NCI-H128 (cell line): ENCODE measurements around the gene RAB12.

Experiments
- DNase-seq: peaks from one replicate; lab custom pipeline; 2025; ENCODE audit not compliant: unreplicated experiment; lab: John Stamatoyannopoulos, UW

Gene RAB12

GRCh38 chr18:8681196-8681595, 72.0 kb downstream of the RAB12 start:
- DNase-seq = no peak

DNA sequence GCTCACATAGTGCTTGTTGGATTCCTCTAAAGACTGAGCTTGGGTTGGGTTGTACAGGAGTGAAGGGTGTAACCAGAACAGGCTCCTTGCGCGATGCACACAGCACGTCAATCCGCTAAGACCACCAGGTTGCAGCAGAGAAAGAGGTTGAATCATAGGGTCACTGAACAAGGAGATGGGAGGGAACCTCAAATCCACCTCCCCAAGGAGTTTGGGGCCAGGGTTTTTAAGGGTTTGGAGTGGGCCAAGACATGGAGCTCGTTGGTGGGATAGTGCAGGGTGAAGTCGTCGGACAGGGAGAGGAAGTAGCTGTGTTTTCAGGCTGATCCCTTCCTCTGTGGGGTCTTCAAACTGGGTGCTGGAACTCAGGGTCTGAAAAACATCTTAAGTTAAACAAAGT, 75.3 kb downstream of the RAB12 start:
- no peak for DNase-seq

GRCh38 chr18:8685141-8685913, 76.1 kb downstream of the RAB12 start:
- DNase-seq = peak; percentile 32

GRCh38 chr18:8685914-8686216, 76.6 kb downstream of the RAB12 start:
- DNase-seq = no peak

GRCh38 chr18:8686611-8687010, 77.4 kb downstream of the RAB12 start:
- DNase-seq = no peak

GRCh38 chr18:8688216-8688800, 79.1 kb downstream of the RAB12 start:
- DNase-seq = no peak

GRCh38 chr18:8688816-8689215, 79.6 kb downstream of the RAB12 start:
- no peak for DNase-seq
